Neural crest cell (in vitro differentiated cells): ENCODE data around the gene SLIT3. TPM values are rescaled to one million over a fixed set of nuclear protein-coding genes. Genes with fewer than 3 reads are reported as not detected.

Experiments used
- DNase-seq: peaks from one replicate; pipeline ENCODE4 v3.0.0; 2021; ENCODE audit warnings: low read depth, mixed read lengths, low spot score
- H3K27ac Mint-ChIP-seq: one replicate; pipeline ENCODE4 v1.8.0; 2021; ENCODE audit warnings: mild to moderate bottlenecking, mixed read lengths; ENCODE audit not compliant: unreplicated experiment
- H3K27me3 Mint-ChIP-seq: 2 replicates; pipeline ENCODE4 v1.8.0; 2021; ENCODE audit warnings: low read depth, mild to moderate bottlenecking, mixed read lengths
- H3K36me3 Mint-ChIP-seq: 2 replicates; pipeline ENCODE4 v1.8.0; 2021; ENCODE audit warnings: low read depth, mild to moderate bottlenecking, mixed read lengths
- H3K4me1 Mint-ChIP-seq: 2 replicates; pipeline ENCODE4 v1.8.0; 2021; ENCODE audit warnings: mixed read lengths
- H3K4me3 Mint-ChIP-seq: one replicate; pipeline ENCODE4 v1.8.0; 2021; ENCODE audit warnings: mild to moderate bottlenecking, mixed read lengths
- H3K9me3 Mint-ChIP-seq: 2 replicates; pipeline ENCODE4 v1.8.0; 2021; ENCODE audit warnings: mixed read lengths
- CTCF ChIP-seq: fragments of 200-600 bp; sonication (generic); conservative IDR thresholded peaks from 2 replicates; pipeline ENCODE4 v1.5.0; 2021; ENCODE audit warnings: antibody characterized with exemption, mild to moderate bottlenecking
- total RNA-seq: library from RNA; stranded (reverse); gene quantifications from 2 replicates; pipeline ENCODE4 v1.2.1, GENCODE V29; 2021

Gene SLIT3
- total RNA-seq, 1 donor from 2014 or later: 13.3 TPM

GRCh38 chr5:168727547-168727946, 573.4 kb downstream of the SLIT3 start:
- Mint-ChIP-seq H3K9me3 (peaks cover 13% of the 10 kb centered on the region), H3K4me1 (no peaks in the 10 kb centered on the region), H3K36me3 (peaks cover 4% of the 10 kb centered on the region), H3K4me3 (no peak overlapping the region), H3K27ac (no peak overlapping the region), H3K27me3 (no peaks in the 10 kb centered on the region)
- TF ChIP-seq CTCF: no peak
- no peak for DNase-seq

- Mint-ChIP-seq H3K4me1 (no peaks in the 10 kb centered on the region), H3K4me3 (no peak overlapping the region), H3K27ac (no peak overlapping the region), H3K27me3 (no peaks in the 10 kb centered on the region), H3K9me3 (peaks cover 12% of the 10 kb centered on the region), H3K36me3 (peaks cover 4% of the 10 kb centered on the region)
- no peak for DNase-seq
- TF ChIP-seq CTCF: no peak
Measured at GRCh38 chr5:168726342-168726741, 574.6 kb downstream of the SLIT3 start.

DNA sequence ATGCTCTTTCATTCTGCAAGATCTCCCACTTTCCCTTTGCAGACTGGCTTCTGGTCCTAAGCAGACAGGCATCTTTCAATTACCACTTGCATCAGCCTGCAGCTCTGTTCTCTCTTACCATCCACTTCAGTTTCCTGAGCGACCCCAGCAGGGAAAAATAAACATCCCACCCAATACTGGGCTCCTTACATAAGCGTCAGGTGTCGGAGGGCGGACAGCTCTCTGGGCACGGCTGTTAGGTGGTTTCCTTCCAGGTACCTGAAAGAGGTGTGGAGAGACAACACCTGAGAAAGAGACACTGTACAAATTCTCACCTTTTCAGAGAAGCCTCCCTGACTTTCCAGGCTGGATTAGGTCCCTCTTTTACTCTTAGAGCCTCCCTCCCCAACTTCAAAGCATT, 576.7 kb downstream of the SLIT3 start:
- Mint-ChIP-seq H3K27ac (no peak overlapping the region), H3K4me1 (no peaks in the 10 kb centered on the region), H3K4me3 (no peak overlapping the region), H3K36me3 (no peaks in the 10 kb centered on the region), H3K9me3 (peaks cover 3% of the 10 kb centered on the region), H3K27me3 (no peaks in the 10 kb centered on the region)
- DNase-seq: no peak
- TF ChIP-seq CTCF: no peak

- Mint-ChIP-seq H3K36me3 (no peaks in the 10 kb centered on the region), H3K4me1 (no peaks in the 10 kb centered on the region), H3K4me3 (no peak overlapping the region), H3K9me3 (peaks cover 3% of the 10 kb centered on the region), H3K27me3 (no peaks in the 10 kb centered on the region), H3K27ac (no peak overlapping the region)
- TF ChIP-seq CTCF: no peak
- DNase-seq: no peak
Measured at GRCh38 chr5:168723037-168723436, 577.9 kb downstream of the SLIT3 start.

DNA sequence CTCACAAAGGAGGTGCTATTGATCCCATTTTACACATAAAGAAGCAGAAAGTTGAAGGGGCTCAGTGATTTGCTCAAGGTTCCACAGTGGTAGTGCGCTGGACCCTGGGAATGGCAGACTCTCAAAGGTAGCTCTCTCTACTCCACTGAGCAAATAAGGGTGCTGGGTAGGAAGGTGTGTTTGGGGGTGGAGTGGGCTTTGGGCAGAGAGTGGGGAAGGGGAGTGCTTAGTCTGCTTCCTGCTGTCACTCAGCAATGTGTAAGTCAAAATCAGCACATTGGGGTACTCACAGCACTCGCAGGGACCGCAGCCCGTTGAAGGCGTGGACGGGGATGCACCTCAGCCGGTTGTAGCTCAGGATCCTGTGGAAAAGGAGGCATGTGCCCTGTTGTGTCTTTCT, 579.0 kb downstream of the SLIT3 start:
- TF ChIP-seq CTCF: no peak
- Mint-ChIP-seq H3K4me1 (no peaks in the 10 kb centered on the region), H3K27me3 (no peaks in the 10 kb centered on the region), H3K27ac (no peak overlapping the region), H3K4me3 (no peak overlapping the region), H3K9me3 (peaks cover 3% of the 10 kb centered on the region), H3K36me3 (no peaks in the 10 kb centered on the region)
- DNase-seq: no peak
